ENCODE data around the gene KYNU.

DNA sequence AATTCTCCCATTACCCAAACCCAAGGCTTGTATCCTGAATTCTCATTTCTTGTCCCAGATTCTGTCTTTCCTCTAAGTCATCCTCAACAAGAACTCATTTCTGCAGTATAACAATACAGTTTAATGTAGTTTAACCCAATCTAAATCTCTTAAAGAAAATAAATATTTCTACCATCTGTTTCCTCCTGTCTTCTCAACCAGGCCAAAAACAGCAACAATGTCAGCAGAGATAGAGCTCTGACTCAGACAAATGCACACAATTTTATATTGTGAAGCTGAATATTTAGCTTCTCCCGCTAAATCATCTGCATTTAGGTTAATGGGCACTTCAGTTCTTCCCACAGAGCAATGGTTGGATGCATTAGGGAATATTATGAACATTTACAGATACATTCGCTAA is 35.7 kb upstream of the KYNU start:
- TF ChIP-seq POLR2A (IDR thresholded peaks at IDR 0.05) = no peak
- TF ChIP-seq, protein P1, sequence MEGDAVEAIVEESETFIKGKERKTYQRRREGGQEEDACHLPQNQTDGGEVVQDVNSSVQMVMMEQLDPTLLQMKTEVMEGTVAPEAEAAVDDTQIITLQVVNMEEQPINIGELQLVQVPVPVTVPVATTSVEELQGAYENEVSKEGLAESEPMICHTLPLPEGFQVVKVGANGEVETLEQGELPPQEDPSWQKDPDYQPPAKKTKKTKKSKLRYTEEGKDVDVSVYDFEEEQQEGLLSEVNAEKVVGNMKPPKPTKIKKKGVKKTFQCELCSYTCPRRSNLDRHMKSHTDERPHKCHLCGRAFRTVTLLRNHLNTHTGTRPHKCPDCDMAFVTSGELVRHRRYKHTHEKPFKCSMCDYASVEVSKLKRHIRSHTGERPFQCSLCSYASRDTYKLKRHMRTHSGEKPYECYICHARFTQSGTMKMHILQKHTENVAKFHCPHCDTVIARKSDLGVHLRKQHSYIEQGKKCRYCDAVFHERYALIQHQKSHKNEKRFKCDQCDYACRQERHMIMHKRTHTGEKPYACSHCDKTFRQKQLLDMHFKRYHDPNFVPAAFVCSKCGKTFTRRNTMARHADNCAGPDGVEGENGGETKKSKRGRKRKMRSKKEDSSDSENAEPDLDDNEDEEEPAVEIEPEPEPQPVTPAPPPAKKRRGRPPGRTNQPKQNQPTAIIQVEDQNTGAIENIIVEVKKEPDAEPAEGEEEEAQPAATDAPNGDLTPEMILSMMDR (IDR thresholded peaks at IDR 0.05) = no peak
